ENCODE measurements around the gene ZNF174.

The ZNF174 gene

DNA sequence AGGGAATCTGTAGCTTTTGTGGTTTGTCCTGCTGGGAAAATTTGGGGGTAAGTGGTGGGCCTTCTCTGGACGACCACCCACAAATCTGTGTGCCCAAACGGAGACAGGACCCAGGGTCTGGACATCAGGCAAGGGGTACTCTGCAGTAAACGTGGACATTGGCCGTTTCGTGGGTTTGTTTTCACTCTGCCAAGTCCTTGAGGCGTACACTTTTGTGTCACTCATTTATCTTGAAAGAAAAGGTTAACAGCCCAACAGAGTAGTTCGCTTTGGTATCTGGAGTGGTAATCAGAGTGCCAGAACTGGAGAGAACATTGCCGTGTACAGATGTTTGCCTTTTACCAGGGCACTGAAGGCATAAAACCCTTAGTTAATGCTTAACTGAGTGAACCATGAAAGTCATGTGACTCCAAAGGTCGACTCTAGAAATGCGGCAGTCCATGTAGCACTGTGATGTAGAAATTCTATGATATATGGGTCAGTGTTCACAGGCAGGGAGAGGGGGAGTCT, 57.9 kb downstream of the ZNF174 start:
- DNase-seq (ENCODE audit: insufficient read length, low spot score), result no peak
- TF ChIP-seq CTCF (IDR thresholded peaks at IDR 0.05; ENCODE audit: insufficient read depth, missing control alignments), result no peak
- FAIRE-seq, result no peak

Measured in D721Med (cell line).